Aorta (tissue), 5 donors: ENCODE results near the gene MVK. TPM values are rescaled to one million over a fixed set of nuclear protein-coding genes. Genes with fewer than 3 reads are reported as not detected.

Source experiments
- ATAC-seq: fragments of 200-7000 bp; cut with Tn5 transposase; one replicate; pipeline ENCODE4 v1.9.1; 2022; ENCODE audit warnings: moderate library complexity; ENCODE audit not compliant: low FRiP score
- DNase-seq, 2 donors: peaks; one replicate each; pipeline ENCODE4 v3.0.0-alpha.2; 2020
- H3K27ac ChIP-seq, 2 donors: one replicate each; pipeline ENCODE4 v1.5.1; 2013; ENCODE audit warnings: low read length in 2 of 2, mild to moderate bottlenecking in 2 of 2, moderate library complexity in 2 of 2, control low read depth in 1 of 2, inconsistent platforms in 1 of 2, low read depth in 1 of 2
- H3K27me3 ChIP-seq, 2 donors: one replicate each; pipeline ENCODE4 v1.6.1; 2013; ENCODE audit warnings: control low read depth in 1 of 2, low read length in 1 of 2, mild to moderate bottlenecking in 1 of 2, moderate library complexity in 1 of 2; ENCODE audit not compliant: insufficient read depth in 2 of 2, control insufficient read depth in 1 of 2
- H3K36me3 ChIP-seq, 2 donors: one replicate each; pipeline ENCODE4 v1.6.1; 2013; ENCODE audit warnings: control low read depth in 1 of 2, low read length in 1 of 2, mild to moderate bottlenecking in 1 of 2; ENCODE audit not compliant: insufficient read depth in 2 of 2, control insufficient read depth in 1 of 2
- H3K4me1 ChIP-seq, 2 donors: one replicate each; pipeline ENCODE4 v1.6.1; 2013; ENCODE audit warnings: low read length in 2 of 2, control low read depth in 1 of 2, mild to moderate bottlenecking in 1 of 2, moderate library complexity in 1 of 2; ENCODE audit not compliant: insufficient read depth in 2 of 2, control insufficient read depth in 1 of 2
- H3K4me3 ChIP-seq, 2 donors: one replicate each; pipeline ENCODE4 v1.5.1; 2013; ENCODE audit warnings: low read length in 2 of 2, control low read depth in 1 of 2, mild to moderate bottlenecking in 1 of 2
- H3K9me3 ChIP-seq: one replicate; pipeline ENCODE4 v1.6.1; 2013; ENCODE audit warnings: mild to moderate bottlenecking, low read length; ENCODE audit not compliant: control insufficient read depth
- WGBS, 2 donors: extraction: QIAGEN DNeasy Blood & Tissue Kit; methylation state at CpG; one replicate each; pipeline ENCODE4 v1.1.7; 2013; 5-methylcytosine and 5-hydroxymethylcytosine counted together
- intact Hi-C, 2 donors: fragments of 100-400 bp; cut with DNase I; formaldehyde crosslinking; loops; one replicate each; pipeline versions ENCODE4 v1.14.2 to v1.15.0; 2022
- polyA plus RNA-seq, 2 donors: library from polyadenylated mRNA; stranded (reverse); fragments of 200-250 nt; gene quantifications; one replicate each; pipeline ENCODE4 v1.2.3, GENCODE V29; 2013
- total RNA-seq, 2 donors: library from RNA; stranded (reverse); fragmentation: NEBNext Ultra II Directional; extraction: Animal tissue kit (Norgen Biotek cat#: 25700); gene quantifications; one replicate each; pipeline ENCODE4 v1.2.1, GENCODE V29; 2021
- donor health status: healthy with polysubstance abuse.
- donor health status: Bipolar disorder and iron deficiency.
- donor health status: DM: no; HTN: no; CAD: no.
- donor health status: DM: no; HTN: no; CAD: no.
- donor health status: DM: yes; HTN: yes; CAD: no.

MVK gene
- total and polyA plus RNA-seq, 4 donors: 8.5 to 14.3 (median 12.5) TPM

- no peak for DNase-seq
- H3K36me3 ChIP-seq: peaks cover 0 to 4% of the 10 kb centered on the region in 2 donors
- no peaks in the 10 kb centered on the region for H3K27me3 ChIP-seq
- 87 to 89% methylated on average over 10 of the region's 10 CpGs for WGBS, 2 donors
- no peak overlapping the region for H3K4me3 ChIP-seq
- H3K4me1 ChIP-seq: no peaks in the 10 kb centered on the region
- no peaks in the 10 kb centered on the region for H3K9me3 ChIP-seq
- intact Hi-C loops: loop anchor here (10.0 kb wide), 1 partner anchor 279 kb away; no protein-coding TSS in a partner anchor
- no peak overlapping the region for H3K27ac ChIP-seq
- ATAC-seq: no peak
Measured at GRCh38 chr12:109595321-109595902, 21.8 kb downstream of the MVK start.

- no peaks in the 10 kb centered on the region for H3K4me1 ChIP-seq
- no peaks in the 10 kb centered on the region for H3K27me3 ChIP-seq
- 88 to 89% methylated on average over 24 of the region's 24 CpGs for WGBS, 2 donors
- DNase-seq: no peak
- no peaks in the 10 kb centered on the region for H3K9me3 ChIP-seq
- no peak overlapping the region for H3K27ac ChIP-seq
- H3K4me3 ChIP-seq: no peak overlapping the region
- peaks cover 0 to 4% of the 10 kb centered on the region in 2 donors for H3K36me3 ChIP-seq
- intact Hi-C loops: loop anchor here (1.0 to 10.0 kb wide), 3 partner anchors 178 to 278 kb away; no protein-coding TSS in a partner anchor
- no peak for ATAC-seq
Measured at GRCh38 chr12:109596418-109597244, 23.0 kb downstream of the MVK start.

GRCh38 chr12:109597414-109597794 lies 23.8 kb downstream of the MVK start:
- intact Hi-C loops: loop anchor here (1.0 to 10.0 kb wide), 3 partner anchors 177 to 277 kb away; no protein-coding TSS in a partner anchor
- Histone ChIP-seq H3K4me3 (no peak overlapping the region), H3K27me3 (no peaks in the 10 kb centered on the region), H3K36me3 (peaks cover 0 to 3% of the 10 kb centered on the region in 2 donors), H3K9me3 (no peaks in the 10 kb centered on the region), H3K27ac (no peak overlapping the region), H3K4me1 (no peaks in the 10 kb centered on the region)
- DNase-seq (no peak), ATAC-seq (no peak)
- WGBS, 2 donors: 40 to 41% methylated on average over 11 of the region's 11 CpGs

GRCh38 chr12:109597795-109598427 lies 24.3 kb downstream of the MVK start:
- Histone ChIP-seq H3K4me1 (no peaks in the 10 kb centered on the region), H3K27me3 (no peaks in the 10 kb centered on the region), H3K27ac (no peak overlapping the region), H3K9me3 (no peaks in the 10 kb centered on the region), H3K36me3 (peaks cover 0 to 3% of the 10 kb centered on the region in 2 donors), H3K4me3 (no peak overlapping the region)
- WGBS, 2 donors: 41 to 43% methylated on average over 27 of the region's 27 CpGs
- ATAC-seq: peak; percentile 90
- peak; percentile 90 to 95 for DNase-seq
- intact Hi-C loops: loop anchor here (1.0 to 10.0 kb wide), 3 partner anchors 177 to 277 kb away; no protein-coding TSS in a partner anchor

GRCh38 chr12:109598428-109598854 lies 24.8 kb downstream of the MVK start:
- Histone ChIP-seq H3K27me3 (no peaks in the 10 kb centered on the region), H3K36me3 (peaks cover 0 to 3% of the 10 kb centered on the region in 2 donors), H3K9me3 (no peaks in the 10 kb centered on the region), H3K27ac (no peak overlapping the region), H3K4me3 (no peak overlapping the region), H3K4me1 (no peaks in the 10 kb centered on the region)
- intact Hi-C loops: loop anchor here (10.0 kb wide), 1 partner anchor 276 kb away; no protein-coding TSS in a partner anchor
- whole genome bisulfite sequencing, 2 donors: 76 to 80% methylated on average over 10 to 11 of the region's 11 CpGs
- DNase-seq: no peak
- ATAC-seq: no peak

GRCh38 chr12:109599087-109599486 lies 25.5 kb downstream of the MVK start:
- H3K4me1 ChIP-seq: no peaks in the 10 kb centered on the region
- H3K27me3 ChIP-seq: no peaks in the 10 kb centered on the region
- ATAC-seq: no peak
- DNase-seq: no peak
- H3K4me3 ChIP-seq: no peak overlapping the region
- WGBS, 2 donors: 89 to 94% methylated on average over 7 of the region's 7 CpGs
- no peaks in the 10 kb centered on the region for H3K9me3 ChIP-seq
- peaks cover 0 to 3% of the 10 kb centered on the region in 2 donors for H3K36me3 ChIP-seq
- H3K27ac ChIP-seq: no peak overlapping the region
- intact Hi-C loops: loop anchor here (10.0 kb wide), 1 partner anchor 276 kb away; no protein-coding TSS in a partner anchor

- intact Hi-C loops: no loop called here
- H3K27ac ChIP-seq: no peak overlapping the region
- no peaks in the 10 kb centered on the region for H3K4me1 ChIP-seq
- ATAC-seq (no peak), DNase-seq (no peak)
- 91 to 94% methylated on average over 2 of the region's 2 CpGs for WGBS, 2 donors
- no peak overlapping the region for H3K4me3 ChIP-seq
- H3K9me3 ChIP-seq: no peaks in the 10 kb centered on the region
- H3K27me3 ChIP-seq: no peaks in the 10 kb centered on the region
- no peaks in the 10 kb centered on the region for H3K36me3 ChIP-seq
Measured at GRCh38 chr12:109600481-109600880, 26.9 kb downstream of the MVK start.

- Histone ChIP-seq H3K27ac (no peak overlapping the region), H3K27me3 (no peaks in the 10 kb centered on the region), H3K36me3 (no peaks in the 10 kb centered on the region), H3K9me3 (no peaks in the 10 kb centered on the region), H3K4me3 (no peak overlapping the region), H3K4me1 (no peaks in the 10 kb centered on the region)
- no peak for ATAC-seq
- intact Hi-C loops: no loop called here
- WGBS, 2 donors: 94 to 96% methylated on average over 8 of the region's 8 CpGs
- no peak for DNase-seq
Measured at GRCh38 chr12:109600995-109601394, 27.4 kb downstream of the MVK start.
